GM23338 (cell line): ENCODE measurements around the gene RNF26. TPM values are rescaled to one million over a fixed set of nuclear protein-coding genes. Genes with fewer than 3 reads are reported as not detected.

Experiments used
- ATAC-seq: fragments of 200-7000 bp; cut with Tn5 transposase; 3 replicates; pipeline ENCODE4 v1.9.1; 2020
- DNase-seq: peaks from one replicate; pipeline ENCODE4 v3.0.0-alpha.2; 2015; ENCODE audit warnings: low spot score
- H2AFZ ChIP-seq: fragments of 200-600 bp; sonication (generic); 2 replicates; pipeline ENCODE4 v1.8.0; 2016; ENCODE audit warnings: antibody characterized with exemption, mild to moderate bottlenecking, moderate library complexity
- H3F3A ChIP-seq: fragments of 200-600 bp; sonication (generic); replicated peaks from 2 replicates; pipeline ENCODE4 v1.8.0; 2017; ENCODE audit warnings: antibody characterized with exemption, mixed run types, low read depth
- H3K27ac ChIP-seq: fragments of 200-600 bp; sonication (generic); 2 replicates; pipeline ENCODE4 v1.6.1; 2016; ENCODE audit warnings: low read depth
- H3K27me3 ChIP-seq: fragments of 200-600 bp; sonication (generic); 2 replicates; pipeline ENCODE4 v1.8.0; 2016; ENCODE audit warnings: mild to moderate bottlenecking, mixed run types, moderate library complexity; ENCODE audit not compliant: insufficient read depth
- H3K36me3 ChIP-seq: fragments of 200-600 bp; sonication (generic); 2 replicates; pipeline ENCODE4 v1.8.0; 2016; ENCODE audit warnings: mild to moderate bottlenecking; ENCODE audit not compliant: insufficient read depth
- H3K4me1 ChIP-seq: fragments of 200-600 bp; sonication (generic); 2 replicates; pipeline ENCODE4 v1.8.0; 2016; ENCODE audit warnings: mild to moderate bottlenecking, moderate library complexity; ENCODE audit not compliant: insufficient read depth
- H3K4me2 ChIP-seq: fragments of 200-600 bp; sonication (generic); 2 replicates; pipeline ENCODE4 v1.7.1; 2017; ENCODE audit warnings: mixed run types
- H3K4me3 ChIP-seq: fragments of 200-600 bp; sonication (generic); 2 replicates; pipeline ENCODE4 v1.6.1; 2016; ENCODE audit warnings: mixed run types
- H3K79me2 ChIP-seq: fragments of 200-600 bp; sonication (generic); replicated peaks from 2 replicates; pipeline ENCODE4 v1.8.0; 2017; ENCODE audit warnings: mild to moderate bottlenecking; ENCODE audit not compliant: insufficient read depth
- H3K9me2 ChIP-seq: fragments of 200-600 bp; sonication (generic); 2 replicates; pipeline ENCODE4 v1.8.0; 2017; ENCODE audit not compliant: insufficient read depth
- H4K20me1 ChIP-seq: fragments of 200-600 bp; sonication (generic); replicated peaks from 2 replicates; pipeline ENCODE4 v1.8.0; 2017; ENCODE audit warnings: mild to moderate bottlenecking; ENCODE audit not compliant: insufficient read depth
- H3K27ac Mint-ChIP-seq: 2 replicates; pipeline ENCODE4 v1.8.0; 2020; ENCODE audit warnings: inconsistent platforms, mild to moderate bottlenecking, moderate library complexity, mixed read lengths
- H3K27me3 Mint-ChIP-seq: 3 replicates; pipeline ENCODE4 v1.8.0; 2022; ENCODE audit warnings: low read depth, mild to moderate bottlenecking, moderate library complexity, mixed read lengths, inconsistent platforms; ENCODE audit not compliant: insufficient read depth, poor library complexity
- H3K36me3 Mint-ChIP-seq: 3 replicates; pipeline ENCODE4 v1.8.0; 2021; ENCODE audit warnings: low read depth, mild to moderate bottlenecking, inconsistent platforms, moderate library complexity, mixed read lengths
- H3K4me1 Mint-ChIP-seq: 3 replicates; pipeline ENCODE4 v1.8.0; 2020; ENCODE audit warnings: mild to moderate bottlenecking, inconsistent platforms, mixed read lengths
- H3K4me3 Mint-ChIP-seq: 3 replicates; pipeline ENCODE4 v1.8.0; 2021; ENCODE audit warnings: moderate library complexity, mild to moderate bottlenecking, inconsistent platforms, mixed read lengths
- H3K9me3 Mint-ChIP-seq: 3 replicates; pipeline ENCODE4 v1.8.0; 2020; ENCODE audit warnings: moderate library complexity, mild to moderate bottlenecking, inconsistent platforms, mixed read lengths
- CREB1 ChIP-seq: fragments of 250-450 bp; sonication (Bioruptor Pico); IDR thresholded peaks from 2 replicates; pipeline ENCODE4 v1.5.0; 2020; ENCODE audit warnings: low read depth, mild to moderate bottlenecking, moderate library complexity
- CTCF ChIP-seq, 2 experiments: fragments of 200-600 bp in 1 of 2; sonication (generic) in 1 of 2; conservative IDR thresholded peaks; 2 replicates each; pipeline versions ENCODE4 v1.5.1 to v1.6.1; 2016 to 2017; ENCODE audit warnings: antibody characterized with exemption in 2 of 2, low read depth in 2 of 2, mild to moderate bottlenecking in 2 of 2, moderate library complexity in 1 of 2
- ETS1 ChIP-seq: IDR thresholded peaks from 2 replicates; pipeline ENCODE4 v1.6.1; 2016; ENCODE audit warnings: antibody characterized with exemption
- EZH2 ChIP-seq: fragments of 200-600 bp; sonication (generic); IDR thresholded peaks from one replicate; pipeline ENCODE4 v1.8.0; 2017; ENCODE audit warnings: antibody characterized with exemption, mild to moderate bottlenecking, low read depth; ENCODE audit not compliant: unreplicated experiment
- EZH2phosphoT487 ChIP-seq: fragments of 200-600 bp; sonication (generic); IDR thresholded peaks from one replicate; pipeline ENCODE4 v1.8.1; 2018; ENCODE audit warnings: antibody characterized with exemption; ENCODE audit not compliant: unreplicated experiment
- JUNB ChIP-seq: IDR thresholded peaks from one replicate; pipeline ENCODE4 v1.6.1; 2016; ENCODE audit warnings: antibody characterized with exemption; ENCODE audit not compliant: unreplicated experiment
- NANOG ChIP-seq: IDR thresholded peaks from 2 replicates; pipeline ENCODE4 v1.6.1; 2016; ENCODE audit warnings: antibody characterized with exemption, borderline replicate concordance
- POLR2AphosphoS5 ChIP-seq: IDR thresholded peaks from 2 replicates; pipeline ENCODE4 v1.6.1; 2016; ENCODE audit warnings: antibody characterized with exemption, low read depth
- REST ChIP-seq: IDR thresholded peaks from one replicate; pipeline ENCODE4 v1.6.1; 2018; ENCODE audit warnings: antibody characterized with exemption; ENCODE audit not compliant: unreplicated experiment
- STAT1 ChIP-seq: IDR thresholded peaks from one replicate; pipeline ENCODE4 v1.6.1; 2016; ENCODE audit warnings: antibody characterized with exemption; ENCODE audit not compliant: unreplicated experiment
- ZNF114 ChIP-seq: fragments of 250-450 bp; sonication (Bioruptor Pico); IDR thresholded peaks from 2 replicates; pipeline ENCODE4 v1.5.0; 2020; ENCODE audit warnings: mild to moderate bottlenecking, moderate library complexity
- ZNF331 ChIP-seq: fragments of 250-450 bp; sonication (Bioruptor Pico); IDR thresholded peaks from 2 replicates; pipeline ENCODE4 v1.5.0; 2020; ENCODE audit warnings: low read depth, mild to moderate bottlenecking, moderate library complexity
- ZNF462 ChIP-seq: fragments of 250-450 bp; sonication (Bioruptor Pico); IDR thresholded peaks from 2 replicates; pipeline ENCODE4 v1.5.0; 2020; ENCODE audit warnings: mild to moderate bottlenecking, moderate library complexity
- polyA plus RNA-seq: library from polyadenylated mRNA; unstranded; fragments of >200 nt; fragmentation: Nextera tagmentation; extraction: Ambion mirVana; gene quantifications from 2 replicates; pipeline ENCODE4 v1.2.1, GENCODE V29; 2016
- total RNA-seq: library from RNA; depleted of rRNA; stranded (reverse); fragments of >200 nt; shearing (Covaris generic); gene quantifications from 2 replicates; pipeline ENCODE4 v1.2.3, GENCODE V29; 2014

RNF26 gene
- total and polyA plus RNA-seq, 2 experiments from 2014 or later, result 31.8 to 58.3 TPM

GRCh38 chr11:119303227-119303718 is 31.1 kb upstream of the RNF26 start:
- Histone ChIP-seq H2AFZ (no peak overlapping the region), H3K36me3 (peaks cover 50% of the 10 kb centered on the region), H3K9me2 (no peaks in the 10 kb centered on the region), H3K4me2 (no peak overlapping the region), H4K20me1 (peaks cover 19% of the 10 kb centered on the region), H3K79me2 (no peaks in the 10 kb centered on the region), H3K4me3 (no peak overlapping the region), H3K27me3 (no peaks in the 10 kb centered on the region), H3F3A (peaks cover 4% of the 10 kb centered on the region; the same call in 1 of the 2 replicates), H3K27ac (no peak overlapping the region), H3K4me1 (peaks cover 12% of the 10 kb centered on the region; the same call in 1 of the 2 replicates)
- TF ChIP-seq CTCF (conservative IDR thresholded peaks at IDR 0.05; ENCODE audit: low read depth in 2 of 2) (no peak), ZNF462 (CRISPR knock-in tag) (no peak), NANOG (no peak), ZNF114 (CRISPR knock-in tag) (no peak), REST (no peak), EZH2phosphoT487 (no peak), JUNB (no peak), STAT1 (no peak), ETS1 (no peak), POLR2AphosphoS5 (no peak), ZNF331 (no peak), CREB1 (no peak), EZH2 (no peak)
- Mint-ChIP-seq H3K9me3 (no peaks in the 10 kb centered on the region; the same call in 2 of the 3 replicates), H3K27me3 (no peaks in the 10 kb centered on the region), H3K4me3 (no peak overlapping the region), H3K4me1 (peaks cover 17% of the 10 kb centered on the region), H3K36me3 (peaks cover 61% of the 10 kb centered on the region), H3K27ac (no peak overlapping the region)
- ATAC-seq, result no peak
- no peak for DNase-seq
